DOHH2 (cell line): ENCODE data around the gene GJB2.

ENCODE experiments used
- H3F3A ChIP-seq: fragments of 200-600 bp; sonication (generic), shearing (Covaris generic); 2 replicates; pipeline ENCODE4 v1.6.0; 2016; ENCODE audit warnings: antibody characterized with exemption, mild to moderate bottlenecking; ENCODE audit not compliant: control insufficient read depth, insufficient read depth
- H3K27ac ChIP-seq: fragments of 200-600 bp; sonication (generic); 2 replicates; pipeline ENCODE4 v1.5.1; 2014; ENCODE audit warnings: low read depth, mild to moderate bottlenecking, low read length, moderate library complexity
- H3K27me3 ChIP-seq: fragments of 200-600 bp; sonication (generic); 2 replicates; pipeline ENCODE4 v1.6.1; 2014; ENCODE audit warnings: mild to moderate bottlenecking, low read length, mixed read lengths; ENCODE audit not compliant: control insufficient read depth
- H3K36me3 ChIP-seq: fragments of 200-600 bp; sonication (generic); 2 replicates; pipeline ENCODE4 v1.6.1; 2014; ENCODE audit warnings: mild to moderate bottlenecking, low read length, moderate library complexity, mixed read lengths; ENCODE audit not compliant: control insufficient read depth
- H3K4me1 ChIP-seq: fragments of 200-600 bp; sonication (generic); 2 replicates; pipeline ENCODE4 v1.6.1; 2014; ENCODE audit warnings: mild to moderate bottlenecking, low read length, mixed read lengths; ENCODE audit not compliant: control insufficient read depth
- H3K4me2 ChIP-seq: fragments of 200-600 bp; sonication (generic); 2 replicates; pipeline ENCODE4 v1.6.0; 2014; ENCODE audit warnings: mild to moderate bottlenecking, low read length, moderate library complexity
- H3K4me3 ChIP-seq: fragments of 200-600 bp; sonication (generic); 2 replicates; pipeline ENCODE4 v1.5.1; 2014; ENCODE audit warnings: mild to moderate bottlenecking, low read length, mixed read lengths
- H3K79me2 ChIP-seq: fragments of 200-600 bp; sonication (generic); 2 replicates; pipeline ENCODE4 v1.6.1; 2014; ENCODE audit warnings: mild to moderate bottlenecking, low read length, mixed read lengths; ENCODE audit not compliant: control insufficient read depth
- H3K9me2 ChIP-seq: fragments of 200-600 bp; sonication (generic); replicated peaks from 2 replicates; pipeline ENCODE4 v1.6.1; 2014; ENCODE audit warnings: mild to moderate bottlenecking, low read length, mixed read lengths; ENCODE audit not compliant: control insufficient read depth
- H3K9me3 ChIP-seq: fragments of 200-600 bp; sonication (generic); 2 replicates; pipeline ENCODE4 v1.6.1; 2014; ENCODE audit warnings: antibody characterized with exemption, low read length, mixed read lengths; ENCODE audit not compliant: control insufficient read depth, insufficient read depth
- H4K20me1 ChIP-seq: fragments of 200-600 bp; sonication (generic); 2 replicates; pipeline ENCODE4 v1.6.0; 2014; ENCODE audit warnings: low read depth, mild to moderate bottlenecking, antibody characterized with exemption, low read length, moderate library complexity; ENCODE audit not compliant: control insufficient read depth, insufficient read depth
- CTCF ChIP-seq: fragments of 200-600 bp; sonication (generic); IDR thresholded peaks from one replicate; pipeline ENCODE4 v1.5.1; 2014; ENCODE audit warnings: antibody characterized with exemption, mild to moderate bottlenecking, low read depth, low read length; ENCODE audit not compliant: poor library complexity, severe bottlenecking
- EZH2phosphoT487 ChIP-seq: fragments of 200-600 bp; sonication (generic); IDR thresholded peaks from 2 replicates; pipeline ENCODE4 v1.6.1; 2017; ENCODE audit warnings: borderline replicate concordance, mild to moderate bottlenecking, antibody characterized with exemption, low read length, moderate library complexity, mixed read lengths

GJB2 gene

GRCh38 chr13:20192836-20193161, at the start of gene GJB2:
Gene GJB2, minus strand, starts transcription at chr13:20192938. Its CDS starts 3,357 bp downstream, at chr13:20189581.
- Histone ChIP-seq H3K79me2 (no peaks in the 10 kb centered on the region), H3K36me3 (no peaks in the 10 kb centered on the region), H3F3A (no peaks in the 10 kb centered on the region), H3K9me2 (no peaks in the 10 kb centered on the region), H4K20me1 (no peaks in the 10 kb centered on the region), H3K4me3 (no peak within 1 kb of the TSS), H3K9me3 (no peaks in the 10 kb centered on the region), H3K27me3 (peaks cover 65% of the 10 kb centered on the region), H3K4me2 (no peak within 1 kb of the TSS), H3K4me1 (no peaks in the 10 kb centered on the region), H3K27ac (no peak within 1 kb of the TSS)
- TF ChIP-seq EZH2phosphoT487 (no peak), CTCF (no peak)

GRCh38 chr13:20241593-20241992, 48.9 kb upstream of the GJB2 start:
- TF ChIP-seq CTCF (no peak), EZH2phosphoT487 (no peak)
- no peaks in the 10 kb centered on the region for H3K79me2 ChIP-seq
- no peaks in the 10 kb centered on the region for H3K27me3 ChIP-seq
- H3K9me3 ChIP-seq, result no peaks in the 10 kb centered on the region
- no peak overlapping the region for H3K4me2 ChIP-seq
- H3K36me3 ChIP-seq, result no peaks in the 10 kb centered on the region
- H3K9me2 ChIP-seq, result no peaks in the 10 kb centered on the region
- no peaks in the 10 kb centered on the region for H4K20me1 ChIP-seq
- H3K4me1 ChIP-seq, result no peaks in the 10 kb centered on the region
- no peak overlapping the region for H3K27ac ChIP-seq
- no peak overlapping the region for H3K4me3 ChIP-seq
- no peaks in the 10 kb centered on the region for H3F3A ChIP-seq

- no peak overlapping the region for H3K4me2 ChIP-seq
- TF ChIP-seq CTCF (no peak), EZH2phosphoT487 (no peak)
- H3K4me3 ChIP-seq, result no peak overlapping the region
- H3K27me3 ChIP-seq, result no peaks in the 10 kb centered on the region
- H3K9me3 ChIP-seq, result no peaks in the 10 kb centered on the region
- no peak overlapping the region for H3K27ac ChIP-seq
- H3F3A ChIP-seq, result no peaks in the 10 kb centered on the region
- no peaks in the 10 kb centered on the region for H3K36me3 ChIP-seq
- no peaks in the 10 kb centered on the region for H4K20me1 ChIP-seq
- no peaks in the 10 kb centered on the region for H3K9me2 ChIP-seq
- H3K79me2 ChIP-seq, result no peaks in the 10 kb centered on the region
- H3K4me1 ChIP-seq, result no peaks in the 10 kb centered on the region
These were observed 47.0 kb upstream of the GJB2 start for GRCh38 chr13:20239748-20240147.
